H9 (cell line): ENCODE data around the gene TTC19. TPM values are rescaled to one million over a fixed set of nuclear protein-coding genes. Genes with fewer than 3 reads are reported as not detected.

Source experiments
- DNase-seq: peaks from one replicate; pipeline ENCODE4 v3.0.0-alpha.2; 2017
- H2AFZ ChIP-seq: one replicate; pipeline ENCODE4 v1.6.1; 2013; ENCODE audit warnings: mild to moderate bottlenecking, low read length, control low read depth, moderate library complexity
- H2AK5ac ChIP-seq: 2 replicates; pipeline ENCODE4 v1.6.1; 2013; ENCODE audit warnings: low read length, control low read depth, mixed read lengths; ENCODE audit not compliant: insufficient read length
- H2BK120ac ChIP-seq: one replicate; pipeline ENCODE4 v1.6.1; 2013; ENCODE audit warnings: low read depth, mild to moderate bottlenecking, low read length, control low read depth, inconsistent platforms; ENCODE audit not compliant: poor library complexity, severe bottlenecking
- H2BK12ac ChIP-seq: 2 replicates; pipeline ENCODE4 v1.6.1; 2013; ENCODE audit warnings: low read length, control low read depth, mixed read lengths, low read depth; ENCODE audit not compliant: insufficient read length
- H2BK15ac ChIP-seq: 2 replicates; pipeline ENCODE4 v1.6.1; 2013; ENCODE audit warnings: low read depth, low read length, control low read depth
- H2BK20ac ChIP-seq: one replicate; pipeline ENCODE4 v1.6.1; 2013; ENCODE audit warnings: low read depth, mild to moderate bottlenecking, low read length, control low read depth, inconsistent platforms; ENCODE audit not compliant: poor library complexity, severe bottlenecking
- H2BK5ac ChIP-seq: 2 replicates; pipeline ENCODE4 v1.6.1; 2013; ENCODE audit warnings: low read length, control low read depth, mixed read lengths; ENCODE audit not compliant: insufficient read length
- H3K14ac ChIP-seq: 2 replicates; pipeline ENCODE4 v1.6.1; 2013; ENCODE audit warnings: low read length, control low read depth; ENCODE audit not compliant: insufficient read depth
- H3K18ac ChIP-seq: 2 replicates; pipeline ENCODE4 v1.6.1; 2013; ENCODE audit warnings: low read depth, mild to moderate bottlenecking, mixed read lengths, low read length, control low read depth; ENCODE audit not compliant: insufficient read length
- H3K23ac ChIP-seq: 2 replicates; pipeline ENCODE4 v1.6.1; 2013; ENCODE audit warnings: low read length, control low read depth, mixed read lengths, low read depth; ENCODE audit not compliant: insufficient read length
- H3K23me2 ChIP-seq: 2 replicates; pipeline ENCODE4 v1.6.1; 2013; ENCODE audit warnings: low read depth, mild to moderate bottlenecking, mixed read lengths, low read length, control low read depth; ENCODE audit not compliant: insufficient read length, poor library complexity, severe bottlenecking
- H3K27ac ChIP-seq: 2 replicates; pipeline ENCODE4 v1.5.1; 2013; ENCODE audit warnings: low read length, control low read depth, mixed read lengths, low read depth; ENCODE audit not compliant: insufficient read length
- H3K27me3 ChIP-seq: 2 replicates; pipeline ENCODE4 v1.6.1; 2013; ENCODE audit warnings: low read length, control low read depth, inconsistent platforms; ENCODE audit not compliant: insufficient read depth
- H3K4ac ChIP-seq: 2 replicates; pipeline ENCODE4 v1.6.1; 2013; ENCODE audit warnings: low read depth, mild to moderate bottlenecking, control low read depth, inconsistent platforms, low read length, moderate library complexity
- H3K4me1 ChIP-seq: 2 replicates; pipeline ENCODE4 v1.6.1; 2013; ENCODE audit warnings: low read length, control low read depth, inconsistent platforms; ENCODE audit not compliant: insufficient read depth
- H3K4me2 ChIP-seq: 2 replicates; pipeline ENCODE4 v1.6.1; 2013; ENCODE audit warnings: low read length, control low read depth, mixed read lengths; ENCODE audit not compliant: insufficient read length, insufficient read depth
- H3K56ac ChIP-seq: 2 replicates; pipeline ENCODE4 v1.6.1; 2013; ENCODE audit warnings: low read depth, mild to moderate bottlenecking, mixed read lengths, low read length, control low read depth; ENCODE audit not compliant: insufficient read length
- H3K79me1 ChIP-seq: 2 replicates; pipeline ENCODE4 v1.6.1; 2013; ENCODE audit warnings: low read depth, mild to moderate bottlenecking, moderate library complexity, low read length, control low read depth, inconsistent platforms; ENCODE audit not compliant: insufficient read depth, poor library complexity, severe bottlenecking
- H3K79me2 ChIP-seq: 2 replicates; pipeline ENCODE4 v1.6.1; 2013; ENCODE audit warnings: low read length, control low read depth, inconsistent platforms; ENCODE audit not compliant: insufficient read depth
- H3K9ac ChIP-seq: 2 replicates; pipeline ENCODE4 v1.6.1; 2013; ENCODE audit warnings: low read length, control low read depth, mixed read lengths; ENCODE audit not compliant: insufficient read length; ENCODE audit errors: extremely low read depth
- H3K9me3 ChIP-seq: one replicate; pipeline ENCODE4 v1.6.1; 2013; ENCODE audit warnings: low read depth, low read length, inconsistent platforms; ENCODE audit not compliant: control insufficient read depth
- H3T11ph ChIP-seq: one replicate; pipeline ENCODE4 v1.6.1; 2013; ENCODE audit warnings: mild to moderate bottlenecking, low read length, control low read depth, inconsistent platforms
- H4K20me1 ChIP-seq: one replicate; pipeline ENCODE4 v1.6.1; 2013; ENCODE audit not compliant: control insufficient read depth, insufficient read length, insufficient read depth
- H4K5ac ChIP-seq: 2 replicates; pipeline ENCODE4 v1.6.1; 2013; ENCODE audit warnings: low read depth, mild to moderate bottlenecking, mixed read lengths, low read length, control low read depth; ENCODE audit not compliant: insufficient read length
- H4K8ac ChIP-seq: replicated peaks from 2 replicates; pipeline ENCODE4 v1.6.1; 2013; ENCODE audit warnings: low read length, control low read depth, mixed read lengths, low read depth; ENCODE audit not compliant: insufficient read length
- H4K91ac ChIP-seq: 2 replicates; pipeline ENCODE4 v1.6.1; 2013; ENCODE audit warnings: low read depth, mild to moderate bottlenecking, moderate library complexity, mixed read lengths, low read length, control low read depth; ENCODE audit not compliant: insufficient read length
- H3K27ac Mint-ChIP-seq, 3 experiments: 2 replicates in 2 of 3; 3 replicates in 1 of 3; pipeline ENCODE4 v1.8.0; 2020 to 2021; ENCODE audit warnings: mixed read lengths in 3 of 3, mild to moderate bottlenecking in 1 of 3, moderate library complexity in 1 of 3
- H3K27me3 Mint-ChIP-seq: 2 replicates; pipeline ENCODE4 v1.8.0; 2021; ENCODE audit warnings: low read depth, mild to moderate bottlenecking, moderate library complexity, mixed read lengths
- H3K36me3 Mint-ChIP-seq, 3 experiments: 2 replicates in 2 of 3; 3 replicates in 1 of 3; pipeline ENCODE4 v1.8.0; 2020 to 2021; ENCODE audit warnings: low read depth in 3 of 3, mixed read lengths in 3 of 3; ENCODE audit not compliant: insufficient read depth in 1 of 3
- H3K4me1 Mint-ChIP-seq, 2 experiments: 2 replicates each; pipeline ENCODE4 v1.8.0; 2020; ENCODE audit warnings: mixed read lengths in 2 of 2
- H3K4me3 Mint-ChIP-seq, 2 experiments: 2 replicates in 1 of 2; 3 replicates in 1 of 2; pipeline ENCODE4 v1.8.0; 2020 to 2021; ENCODE audit warnings: mild to moderate bottlenecking in 2 of 2, mixed read lengths in 2 of 2, moderate library complexity in 1 of 2
- H3K9me3 Mint-ChIP-seq, 2 experiments: 2 replicates in 1 of 2; 3 replicates in 1 of 2; pipeline ENCODE4 v1.8.0; 2020; ENCODE audit warnings: mild to moderate bottlenecking in 2 of 2, mixed read lengths in 2 of 2, moderate library complexity in 1 of 2
- WGBS: extraction: QIAGEN DNeasy Blood & Tissue Kit; methylation state at CpG from one replicate; pipeline ENCODE4 v1.1.7; 2013; ENCODE audit warnings: missing lambda C conversion rate, low lambda C conversion rate, mixed read lengths; ENCODE audit not compliant: insufficient read length; ENCODE audit errors: extremely low coverage; 5-methylcytosine and 5-hydroxymethylcytosine counted together
- total RNA-seq: library from RNA; stranded (reverse); gene quantifications from 2 replicates; pipeline ENCODE4 v1.2.1, GENCODE V29; 2021
- TF ChIP-seq, protein P1 (sequence below): fragments of 200-600 bp; sonication (generic); conservative IDR thresholded peaks from 3 replicates; pipeline ENCODE4 v1.8.0; 2021; ENCODE audit warnings: antibody characterized with exemption, mild to moderate bottlenecking

Gene TTC19
- total RNA-seq, 1 experiment from 2014 or later = 64.3 TPM

DNA sequence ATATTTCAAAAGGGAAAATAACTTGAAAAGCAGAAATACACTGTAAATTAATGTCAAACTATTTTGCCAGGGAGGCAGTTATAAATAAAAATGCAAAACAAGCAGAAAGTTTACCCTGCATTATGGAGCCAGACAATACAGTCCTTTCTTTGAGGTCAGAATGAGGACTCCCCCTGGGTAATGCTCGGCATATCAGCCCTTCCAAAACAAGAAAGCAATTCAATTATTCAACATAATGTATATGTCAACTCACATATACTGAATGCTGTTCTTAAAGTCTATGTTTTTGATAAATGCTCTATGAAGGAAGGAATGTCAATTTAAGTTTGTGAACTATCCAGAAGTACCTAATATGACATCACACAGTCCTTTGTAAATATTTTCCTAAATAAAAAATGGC, 72.4 kb downstream of the TTC19 start:
- Mint-ChIP-seq H3K27me3 (no peaks in the 10 kb centered on the region), H3K27ac (no peak overlapping the region), H3K4me3 (no peak overlapping the region), H3K4me1 (no peaks in the 10 kb centered on the region), H3K36me3 (peaks cover 18 to 79% (median 65%) of the 10 kb centered on the region in 3 experiments; a peak in 6 of 7 replicates), H3K9me3 (no peaks in the 10 kb centered on the region)
- no peaks in the 10 kb centered on the region for H3K79me1 ChIP-seq
- H3K9ac ChIP-seq = no peak overlapping the region
- no peak overlapping the region for H3T11ph ChIP-seq
- H4K20me1 ChIP-seq = no peaks in the 10 kb centered on the region
- H4K8ac ChIP-seq = no peak overlapping the region
- H2BK5ac ChIP-seq = no peak overlapping the region
- H3K14ac ChIP-seq = no peak overlapping the region
- no peaks in the 10 kb centered on the region for H3K4me1 ChIP-seq
- no peaks in the 10 kb centered on the region for H3K23me2 ChIP-seq
- no peak overlapping the region for H3K18ac ChIP-seq
- H2AK5ac ChIP-seq = no peak overlapping the region
- no peak overlapping the region for H2BK120ac ChIP-seq
- H3K79me2 ChIP-seq = no peaks in the 10 kb centered on the region
- no peak overlapping the region for H2BK15ac ChIP-seq
- H3K4ac ChIP-seq = no peak overlapping the region
- H2BK12ac ChIP-seq = no peak overlapping the region
- no peak overlapping the region for H2BK20ac ChIP-seq
- no peaks in the 10 kb centered on the region for H3K9me3 ChIP-seq
- no peak overlapping the region for H3K27ac ChIP-seq
- TF ChIP-seq, protein P1, sequence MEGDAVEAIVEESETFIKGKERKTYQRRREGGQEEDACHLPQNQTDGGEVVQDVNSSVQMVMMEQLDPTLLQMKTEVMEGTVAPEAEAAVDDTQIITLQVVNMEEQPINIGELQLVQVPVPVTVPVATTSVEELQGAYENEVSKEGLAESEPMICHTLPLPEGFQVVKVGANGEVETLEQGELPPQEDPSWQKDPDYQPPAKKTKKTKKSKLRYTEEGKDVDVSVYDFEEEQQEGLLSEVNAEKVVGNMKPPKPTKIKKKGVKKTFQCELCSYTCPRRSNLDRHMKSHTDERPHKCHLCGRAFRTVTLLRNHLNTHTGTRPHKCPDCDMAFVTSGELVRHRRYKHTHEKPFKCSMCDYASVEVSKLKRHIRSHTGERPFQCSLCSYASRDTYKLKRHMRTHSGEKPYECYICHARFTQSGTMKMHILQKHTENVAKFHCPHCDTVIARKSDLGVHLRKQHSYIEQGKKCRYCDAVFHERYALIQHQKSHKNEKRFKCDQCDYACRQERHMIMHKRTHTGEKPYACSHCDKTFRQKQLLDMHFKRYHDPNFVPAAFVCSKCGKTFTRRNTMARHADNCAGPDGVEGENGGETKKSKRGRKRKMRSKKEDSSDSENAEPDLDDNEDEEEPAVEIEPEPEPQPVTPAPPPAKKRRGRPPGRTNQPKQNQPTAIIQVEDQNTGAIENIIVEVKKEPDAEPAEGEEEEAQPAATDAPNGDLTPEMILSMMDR = no peak
- DNase-seq = no peak
- H3K4me2 ChIP-seq = no peak overlapping the region
- no peak overlapping the region for H4K5ac ChIP-seq
- no peak overlapping the region for H2AFZ ChIP-seq
- H3K56ac ChIP-seq = no peak overlapping the region
- WGBS = no CpG with 5 or more reads among the region's 1 CpG
- no peak overlapping the region for H3K23ac ChIP-seq
- no peak overlapping the region for H4K91ac ChIP-seq
- H3K27me3 ChIP-seq = no peaks in the 10 kb centered on the region
